A549 (cell line): ENCODE results near the gene TMEM164. TPM values are rescaled to one million over a fixed set of nuclear protein-coding genes. Genes with fewer than 3 reads are reported as not detected.

ENCODE experiments used
- ATAC-seq, 2 experiments: fragments of 200-7000 bp in 1 of 2; fragments of >200 bp in 1 of 2; cut with Nextera tagmentation in 1 of 2; cut with Tn5 transposase in 1 of 2; 3 replicates each; pipeline versions ENCODE4 v1.8.0 to v1.9.1; 2018 to 2020; ENCODE audit warnings: mild to moderate bottlenecking in 1 of 2, moderate library complexity in 1 of 2
- CTCF ChIA-PET: fragments of 300-600 bp; sonication (Branson Sonifier 250); formaldehyde crosslinking; extraction: SDS; loops from one replicate; lab custom pipeline; 2021; ENCODE audit warnings: antibody characterized with exemption, inconsistent platforms; lab: Yijun Ruan, JAX
- POLR2A ChIA-PET: fragments of 350-600 bp; formaldehyde crosslinking; extraction: SDS; loops from one replicate; lab custom pipeline; 2021; ENCODE audit warnings: antibody characterized with exemption, inconsistent platforms; lab: Yijun Ruan, JAX
- DNase-seq, 2 experiments: peaks; one replicate each; pipeline versions ENCODE4 v3.0.0 to v3.0.0-alpha.2; 2011 to 2016; ENCODE audit warnings: low read depth in 1 of 2, low spot score in 1 of 2
- FAIRE-seq: peaks from 2 replicates; lab custom pipeline; 2011; peaks lifted over from hg19 to GRCh38; lab: Jason Lieb, UNC
- H3K27ac ChIP-seq, 2 experiments: fragments of >200 bp; sonication (Bioruptor Twin); formaldehyde crosslinking; 3 replicates each; pipeline ENCODE4 v1.5.1; 2016 to 2017
- H3K4me1 ChIP-seq: fragments of >200 bp; sonication (Bioruptor Twin); formaldehyde crosslinking; 3 replicates; pipeline ENCODE4 v1.6.1; 2016
- H3K4me2 ChIP-seq: fragments of >200 bp; sonication (Bioruptor Twin); formaldehyde crosslinking; 3 replicates; pipeline ENCODE4 v1.6.1; 2016
- H3K4me3 ChIP-seq: fragments of >200 bp; sonication (Bioruptor Twin); formaldehyde crosslinking; 3 replicates; pipeline ENCODE4 v1.5.1; 2016
- H3K9me3 ChIP-seq: fragments of >200 bp; sonication (Bioruptor Twin); formaldehyde crosslinking; 3 replicates; pipeline ENCODE4 v1.6.1; 2016
- BHLHE40 ChIP-seq: IDR thresholded peaks from 2 replicates; pipeline ENCODE4 v1.6.1; 2012; ENCODE audit warnings: low read depth, low read length, inconsistent platforms
- CBX2 ChIP-seq: fragments of 200-600 bp; sonication (generic); IDR thresholded peaks from 2 replicates; pipeline ENCODE4 v1.6.1; 2016; ENCODE audit warnings: low read depth, mild to moderate bottlenecking, borderline replicate concordance
- CHD4 ChIP-seq: fragments of 200-600 bp; sonication (generic); IDR thresholded peaks from 2 replicates; pipeline ENCODE4 v1.6.1; 2016; ENCODE audit warnings: antibody characterized with exemption, mild to moderate bottlenecking, borderline replicate concordance
- EP300 ChIP-seq, 2 experiments: fragments of >200 bp; sonication (Bioruptor Twin); formaldehyde crosslinking; IDR thresholded peaks; 2 replicates in 1 of 2; 3 replicates in 1 of 2; pipeline ENCODE4 v1.6.1; 2016 to 2017
- FOSB ChIP-seq: fragments of 250-450 bp; sonication (Bioruptor Pico); IDR thresholded peaks from 2 replicates; pipeline ENCODE4 v1.5.0; 2020; ENCODE audit warnings: mild to moderate bottlenecking, moderate library complexity
- MAFK ChIP-seq: fragments of 450-650 bp; IDR thresholded peaks from 2 replicates; pipeline ENCODE4 v1.6.1; 2014; ENCODE audit not compliant: partially characterized antibody
- MAZ ChIP-seq: fragments of 150-350 bp; IDR thresholded peaks from 2 replicates; pipeline ENCODE4 v1.6.1; 2014; ENCODE audit warnings: antibody characterized with exemption, low read depth, low read length, borderline replicate concordance
- NPAS2 ChIP-seq: fragments of 250-450 bp; sonication (Bioruptor Pico); IDR thresholded peaks from 2 replicates; pipeline ENCODE4 v1.8.0; 2022; ENCODE audit warnings: mild to moderate bottlenecking, moderate library complexity, borderline replicate concordance
- NR3C1 ChIP-seq: fragments of >200 bp; sonication (Bioruptor Twin); formaldehyde crosslinking; IDR thresholded peaks from 3 replicates; pipeline ENCODE4 v1.6.1; 2017
- PHF8 ChIP-seq: fragments of 200-600 bp; sonication (generic); IDR thresholded peaks from 2 replicates; pipeline ENCODE4 v1.6.1; 2016; ENCODE audit warnings: low read depth, mild to moderate bottlenecking, antibody characterized with exemption, moderate library complexity, borderline replicate concordance
- POLR2AphosphoS2 ChIP-seq: conservative IDR thresholded peaks from 2 replicates; pipeline ENCODE4 v1.6.1; 2012; ENCODE audit warnings: low read length, improper control_type of control experiment, inconsistent platforms
- RARB ChIP-seq: fragments of 250-450 bp; sonication (Bioruptor Pico); IDR thresholded peaks from 2 replicates; pipeline ENCODE4 v1.8.0; 2021; ENCODE audit warnings: mild to moderate bottlenecking, moderate library complexity
- RCOR1 ChIP-seq: fragments of 150-350 bp; IDR thresholded peaks from 2 replicates; pipeline ENCODE4 v1.6.1; 2014; ENCODE audit warnings: antibody characterized with exemption, low read length, low read depth
- RFX5 ChIP-seq: fragments of 450-650 bp; IDR thresholded peaks from 2 replicates; pipeline ENCODE4 v1.7.1; 2014; ENCODE audit warnings: antibody characterized with exemption, mild to moderate bottlenecking, moderate library complexity
- SMC3 ChIP-seq: fragments of >200 bp; sonication (Bioruptor Twin); formaldehyde crosslinking; IDR thresholded peaks from 3 replicates; pipeline ENCODE4 v1.6.1; 2018; ENCODE audit warnings: inconsistent platforms
- ZSCAN20 ChIP-seq: fragments of 250-450 bp; sonication (Bioruptor Pico); IDR thresholded peaks from 2 replicates; pipeline ENCODE4 v1.8.0; 2022; ENCODE audit warnings: mild to moderate bottlenecking, moderate library complexity
- WGBS: methylation state at CpG from one replicate; pipeline ENCODE4 v1.1.6; 2017; ENCODE audit errors: missing lambda C conversion rate; 5-methylcytosine and 5-hydroxymethylcytosine counted together
- polyA plus RNA-seq, 4 experiments: library from polyadenylated mRNA; depleted of rRNA in 3 of 4; stranded (reverse); fragments of >200 nt; fragmentation: RNase III in 1 of 4; extraction: RNeasy Plus Mini Kit Qiagen cat#74134 plus additional on column Dnase treatment in 1 of 4; gene quantifications; 2 replicates in 3 of 4; 3 replicates in 1 of 4; pipeline ENCODE4 v1.2.3, GENCODE V29; 2011 to 2017
- TF ChIP-seq, protein P1 (sequence below): fragments of 250-450 bp; sonication (Bioruptor Pico); IDR thresholded peaks from 2 replicates; pipeline ENCODE4 v1.5.0; 2020; ENCODE audit warnings: low read depth, mild to moderate bottlenecking, moderate library complexity
- TF ChIP-seq, protein P2 (sequence below): IDR thresholded peaks from 2 replicates; pipeline ENCODE4 v1.6.1; 2012; ENCODE audit warnings: low read depth, borderline replicate concordance
- TF ChIP-seq, protein P3 (sequence below): fragments of >200 bp; sonication (Bioruptor Twin); formaldehyde crosslinking; IDR thresholded peaks from 3 replicates; pipeline ENCODE4 v1.6.1; 2016
- TF ChIP-seq, protein P4 (sequence below): fragments of 250-450 bp; sonication (Bioruptor Pico); IDR thresholded peaks from 2 replicates; pipeline ENCODE4 v1.5.0; 2021; ENCODE audit warnings: mild to moderate bottlenecking, moderate library complexity, borderline replicate concordance
- TF ChIP-seq, protein P5 (sequence below): fragments of 200-600 bp; sonication (generic); IDR thresholded peaks from 2 replicates; pipeline ENCODE4 v1.6.1; 2016; ENCODE audit warnings: antibody characterized with exemption, mild to moderate bottlenecking, moderate library complexity
- TF ChIP-seq, protein P6 (sequence below): fragments of 450-650 bp; IDR thresholded peaks from 2 replicates; pipeline ENCODE4 v1.6.1; 2014; ENCODE audit warnings: antibody characterized with exemption

TMEM164 gene
- polyA plus RNA-seq, 2 of the 4 experiments (the other 2 are of a cell fraction) = 32.0 to 43.7 TPM

DNA sequence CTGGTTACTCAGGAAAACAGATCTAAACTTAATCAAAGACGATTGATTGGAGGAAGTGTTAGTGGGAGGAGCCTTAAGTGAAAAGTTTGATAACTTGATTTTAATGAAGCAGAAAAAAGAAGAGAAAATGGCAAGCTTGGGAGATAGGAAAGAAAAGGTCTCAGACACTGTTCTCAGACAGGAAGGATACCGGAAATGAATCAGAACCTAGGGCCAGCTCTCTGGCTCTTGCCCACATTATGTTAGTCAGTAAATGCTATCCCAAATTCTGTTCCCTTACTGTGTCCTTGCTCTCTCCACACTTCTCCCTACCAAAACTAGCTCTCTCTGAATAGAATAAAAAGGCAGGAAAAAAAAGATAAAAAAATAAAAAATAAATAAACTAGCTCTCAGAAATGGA is 48.6 kb upstream of the TMEM164 start:
- DNase-seq (no peak), ATAC-seq (no peak), FAIRE-seq (no peak)
- Histone ChIP-seq H3K4me3 (no peak overlapping the region), H3K27ac (no peak overlapping the region), H3K4me1 (peaks cover 9% of the 10 kb centered on the region; the same call in 2 of the 3 replicates), H3K9me3 (no peaks in the 10 kb centered on the region), H3K4me2 (no peak overlapping the region)
- no peak for TF ChIP-seq EP300 (IDR thresholded peaks at IDR 0.05)
- TF ChIP-seq, protein P1, sequence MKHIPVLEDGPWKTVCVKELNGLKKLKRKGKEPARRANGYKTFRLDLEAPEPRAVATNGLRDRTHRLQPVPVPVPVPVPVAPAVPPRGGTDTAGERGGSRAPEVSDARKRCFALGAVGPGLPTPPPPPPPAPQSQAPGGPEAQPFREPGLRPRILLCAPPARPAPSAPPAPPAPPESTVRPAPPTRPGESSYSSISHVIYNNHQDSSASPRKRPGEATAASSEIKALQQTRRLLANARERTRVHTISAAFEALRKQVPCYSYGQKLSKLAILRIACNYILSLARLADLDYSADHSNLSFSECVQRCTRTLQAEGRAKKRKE = no peak
- no peak for TF ChIP-seq MAFK
- TF ChIP-seq SMC3 = no peak
- TF ChIP-seq MAZ = no peak
- no peak for TF ChIP-seq RFX5
- no peak for TF ChIP-seq POLR2AphosphoS2
- 88% methylated on average over 2 of the region's 2 CpGs for WGBS
- CTCF ChIA-PET = interaction anchor here (1.0 to 1.4 kb wide), 4 partner anchors 14 to 75 kb away, joined by 3 to 4 read pairs (median 3); no protein-coding TSS in a partner anchor
- POLR2A ChIA-PET = interaction anchor here (1.3 kb wide), 1 partner anchor 133 kb away, joined by 3 read pairs; no protein-coding TSS in a partner anchor

DNA sequence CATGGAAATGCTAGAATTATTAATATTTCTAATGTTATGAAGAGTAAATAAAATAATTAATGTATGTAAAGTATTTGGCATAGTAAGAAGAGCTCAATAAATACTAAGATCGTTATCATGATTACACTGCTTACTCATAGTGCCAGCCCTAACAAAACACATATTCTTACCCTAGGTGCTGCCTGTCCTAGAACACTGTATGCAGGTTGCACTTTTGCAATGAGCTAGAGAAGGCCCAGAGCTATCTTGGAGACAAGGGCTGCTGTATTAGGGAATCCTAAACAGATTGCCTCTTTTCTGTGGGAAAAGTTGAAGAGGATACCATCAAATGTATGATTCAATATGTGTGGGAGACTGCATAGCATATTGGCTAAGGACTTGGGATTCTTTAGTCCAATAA is 48.0 kb upstream of the TMEM164 start:
- Histone ChIP-seq H3K4me1 (peaks cover 9% of the 10 kb centered on the region; the same call in 2 of the 3 replicates), H3K4me3 (no peak overlapping the region), H3K27ac (no peak overlapping the region), H3K4me2 (no peak overlapping the region), H3K9me3 (no peaks in the 10 kb centered on the region)
- POLR2A ChIA-PET = interaction anchor here (1.3 kb wide), 1 partner anchor 132 kb away, joined by 3 read pairs; no protein-coding TSS in a partner anchor
- ATAC-seq (no peak), FAIRE-seq (no peak), DNase-seq (no peak)
- TF ChIP-seq, protein P2, sequence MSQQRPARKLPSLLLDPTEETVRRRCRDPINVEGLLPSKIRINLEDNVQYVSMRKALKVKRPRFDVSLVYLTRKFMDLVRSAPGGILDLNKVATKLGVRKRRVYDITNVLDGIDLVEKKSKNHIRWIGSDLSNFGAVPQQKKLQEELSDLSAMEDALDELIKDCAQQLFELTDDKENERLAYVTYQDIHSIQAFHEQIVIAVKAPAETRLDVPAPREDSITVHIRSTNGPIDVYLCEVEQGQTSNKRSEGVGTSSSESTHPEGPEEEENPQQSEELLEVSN = no peak
- TF ChIP-seq POLR2AphosphoS2 = no peak
- TF ChIP-seq, protein P3, sequence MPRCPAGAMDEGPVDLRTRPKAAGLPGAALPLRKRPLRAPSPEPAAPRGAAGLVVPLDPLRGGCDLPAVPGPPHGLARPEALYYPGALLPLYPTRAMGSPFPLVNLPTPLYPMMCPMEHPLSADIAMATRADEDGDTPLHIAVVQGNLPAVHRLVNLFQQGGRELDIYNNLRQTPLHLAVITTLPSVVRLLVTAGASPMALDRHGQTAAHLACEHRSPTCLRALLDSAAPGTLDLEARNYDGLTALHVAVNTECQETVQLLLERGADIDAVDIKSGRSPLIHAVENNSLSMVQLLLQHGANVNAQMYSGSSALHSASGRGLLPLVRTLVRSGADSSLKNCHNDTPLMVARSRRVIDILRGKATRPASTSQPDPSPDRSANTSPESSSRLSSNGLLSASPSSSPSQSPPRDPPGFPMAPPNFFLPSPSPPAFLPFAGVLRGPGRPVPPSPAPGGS = no peak
- TF ChIP-seq PHF8 = no peak
- TF ChIP-seq NR3C1 = no peak
- TF ChIP-seq BHLHE40 = no peak
- TF ChIP-seq CBX2 = no peak
- TF ChIP-seq RARB = no peak
- no peak for TF ChIP-seq RCOR1
- TF ChIP-seq, protein P4, sequence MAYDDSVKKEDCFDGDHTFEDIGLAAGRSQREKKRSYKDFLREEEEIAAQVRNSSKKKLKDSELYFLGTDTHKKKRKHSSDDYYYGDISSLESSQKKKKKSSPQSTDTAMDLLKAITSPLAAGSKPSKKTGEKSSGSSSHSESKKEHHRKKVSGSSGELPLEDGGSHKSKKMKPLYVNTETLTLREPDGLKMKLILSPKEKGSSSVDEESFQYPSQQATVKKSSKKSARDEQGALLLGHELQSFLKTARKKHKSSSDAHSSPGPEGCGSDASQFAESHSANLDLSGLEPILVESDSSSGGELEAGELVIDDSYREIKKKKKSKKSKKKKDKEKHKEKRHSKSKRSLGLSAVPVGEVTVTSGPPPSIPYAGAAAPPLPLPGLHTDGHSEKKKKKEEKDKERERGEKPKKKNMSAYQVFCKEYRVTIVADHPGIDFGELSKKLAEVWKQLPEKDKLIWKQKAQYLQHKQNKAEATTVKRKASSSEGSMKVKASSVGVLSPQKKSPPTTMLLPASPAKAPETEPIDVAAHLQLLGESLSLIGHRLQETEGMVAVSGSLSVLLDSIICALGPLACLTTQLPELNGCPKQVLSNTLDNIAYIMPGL = no peak
- TF ChIP-seq ZSCAN20 (CRISPR knock-in tag) = no peak
- TF ChIP-seq CHD4 = no peak
- no peak for TF ChIP-seq FOSB
- TF ChIP-seq, protein P5, sequence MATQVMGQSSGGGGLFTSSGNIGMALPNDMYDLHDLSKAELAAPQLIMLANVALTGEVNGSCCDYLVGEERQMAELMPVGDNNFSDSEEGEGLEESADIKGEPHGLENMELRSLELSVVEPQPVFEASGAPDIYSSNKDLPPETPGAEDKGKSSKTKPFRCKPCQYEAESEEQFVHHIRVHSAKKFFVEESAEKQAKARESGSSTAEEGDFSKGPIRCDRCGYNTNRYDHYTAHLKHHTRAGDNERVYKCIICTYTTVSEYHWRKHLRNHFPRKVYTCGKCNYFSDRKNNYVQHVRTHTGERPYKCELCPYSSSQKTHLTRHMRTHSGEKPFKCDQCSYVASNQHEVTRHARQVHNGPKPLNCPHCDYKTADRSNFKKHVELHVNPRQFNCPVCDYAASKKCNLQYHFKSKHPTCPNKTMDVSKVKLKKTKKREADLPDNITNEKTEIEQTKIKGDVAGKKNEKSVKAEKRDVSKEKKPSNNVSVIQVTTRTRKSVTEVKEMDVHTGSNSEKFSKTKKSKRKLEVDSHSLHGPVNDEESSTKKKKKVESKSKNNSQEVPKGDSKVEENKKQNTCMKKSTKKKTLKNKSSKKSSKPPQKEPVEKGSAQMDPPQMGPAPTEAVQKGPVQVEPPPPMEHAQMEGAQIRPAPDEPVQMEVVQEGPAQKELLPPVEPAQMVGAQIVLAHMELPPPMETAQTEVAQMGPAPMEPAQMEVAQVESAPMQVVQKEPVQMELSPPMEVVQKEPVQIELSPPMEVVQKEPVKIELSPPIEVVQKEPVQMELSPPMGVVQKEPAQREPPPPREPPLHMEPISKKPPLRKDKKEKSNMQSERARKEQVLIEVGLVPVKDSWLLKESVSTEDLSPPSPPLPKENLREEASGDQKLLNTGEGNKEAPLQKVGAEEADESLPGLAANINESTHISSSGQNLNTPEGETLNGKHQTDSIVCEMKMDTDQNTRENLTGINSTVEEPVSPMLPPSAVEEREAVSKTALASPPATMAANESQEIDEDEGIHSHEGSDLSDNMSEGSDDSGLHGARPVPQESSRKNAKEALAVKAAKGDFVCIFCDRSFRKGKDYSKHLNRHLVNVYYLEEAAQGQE = no peak
- TF ChIP-seq, protein P6, sequence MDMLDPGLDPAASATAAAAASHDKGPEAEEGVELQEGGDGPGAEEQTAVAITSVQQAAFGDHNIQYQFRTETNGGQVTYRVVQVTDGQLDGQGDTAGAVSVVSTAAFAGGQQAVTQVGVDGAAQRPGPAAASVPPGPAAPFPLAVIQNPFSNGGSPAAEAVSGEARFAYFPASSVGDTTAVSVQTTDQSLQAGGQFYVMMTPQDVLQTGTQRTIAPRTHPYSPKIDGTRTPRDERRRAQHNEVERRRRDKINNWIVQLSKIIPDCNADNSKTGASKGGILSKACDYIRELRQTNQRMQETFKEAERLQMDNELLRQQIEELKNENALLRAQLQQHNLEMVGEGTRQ = no peak
- TF ChIP-seq NPAS2 = no peak
- CTCF ChIA-PET = interaction anchor here (0.6 to 1.4 kb wide), 5 partner anchors 15 to 74 kb away, joined by 3 to 4 read pairs (median 3); no protein-coding TSS in a partner anchor
- WGBS = 31% methylated on average over 1 of the region's 1 CpG
